CD14-positive monocyte (primary cell): ENCODE measurements around the gene ZNF488. TPM values are rescaled to one million over a fixed set of nuclear protein-coding genes. Genes with fewer than 3 reads are reported as not detected.

Experiments used
- DNase-seq, 3 donors: peaks; one replicate each; pipeline ENCODE4 v3.0.0-alpha.2; 2011 to 2022
- H2AFZ ChIP-seq: 2 replicates; pipeline ENCODE4 v1.6.0; 2012; ENCODE audit warnings: mild to moderate bottlenecking, low read depth, low read length, inconsistent platforms; ENCODE audit not compliant: insufficient read depth, poor library complexity, severe bottlenecking
- H3K27ac ChIP-seq, 2 donors: 1 replicate in 1 of 2; 2 replicates in 1 of 2; pipeline ENCODE4 v1.5.1; 2012 to 2013; ENCODE audit warnings: low read length in 2 of 2, control low read depth in 1 of 2, inconsistent platforms in 1 of 2, low read depth in 1 of 2, mild to moderate bottlenecking in 1 of 2
- H3K27me3 ChIP-seq, 2 donors: one replicate each; pipeline versions ENCODE4 v1.6.0 to v1.6.1; 2011 to 2013; ENCODE audit warnings: low read length in 2 of 2; ENCODE audit not compliant: control insufficient read depth in 2 of 2, insufficient read depth in 2 of 2
- H3K36me3 ChIP-seq, 2 donors: replicated peaks in 1 of 2; 1 replicate in 1 of 2; 2 replicates in 1 of 2; pipeline versions ENCODE4 v1.5.1 to v1.6.1; 2012 to 2013; ENCODE audit warnings: low read length in 2 of 2, control low read depth in 1 of 2, inconsistent platforms in 1 of 2, mild to moderate bottlenecking in 1 of 2; ENCODE audit not compliant: insufficient read depth in 2 of 2, control insufficient read depth in 1 of 2
- H3K4me1 ChIP-seq, 2 donors: 1 replicate in 1 of 2; 2 replicates in 1 of 2; pipeline versions ENCODE4 v1.5.1 to v1.6.1; 2012 to 2013; ENCODE audit warnings: low read length in 2 of 2, control low read depth in 1 of 2, inconsistent platforms in 1 of 2, mild to moderate bottlenecking in 1 of 2, moderate library complexity in 1 of 2; ENCODE audit not compliant: insufficient read depth in 2 of 2, control insufficient read depth in 1 of 2
- H3K4me2 ChIP-seq: replicated peaks from 2 replicates; pipeline ENCODE3; 2012; ENCODE audit warnings: low read length, moderate library complexity, mild to moderate bottlenecking; ENCODE audit not compliant: poor library complexity, severe bottlenecking; ENCODE audit errors: extremely low read depth
- H3K4me3 ChIP-seq, 3 experiments: fragments of 200-600 bp in 1 of 3; sonication (generic) in 1 of 3; replicated peaks in 1 of 3; 1 replicate in 2 of 3; 2 replicates in 1 of 3; pipeline ENCODE4 v1.5.1; 2011 to 2013; ENCODE audit warnings: low read length in 3 of 3, mild to moderate bottlenecking in 3 of 3, control low read depth in 2 of 3, low read depth in 2 of 3, inconsistent platforms in 1 of 3, moderate library complexity in 1 of 3
- H3K79me2 ChIP-seq: 2 replicates; pipeline ENCODE4 v1.6.0; 2012; ENCODE audit warnings: mild to moderate bottlenecking, control low read depth, inconsistent platforms, low read length, moderate library complexity; ENCODE audit not compliant: insufficient read depth
- H3K9ac ChIP-seq: 2 replicates; pipeline ENCODE4 v1.6.0; 2017; ENCODE audit warnings: low read length, mild to moderate bottlenecking; ENCODE audit not compliant: insufficient read depth, poor library complexity, severe bottlenecking
- H3K9me3 ChIP-seq, 2 donors: replicated peaks in 1 of 2; 1 replicate in 1 of 2; 2 replicates in 1 of 2; pipeline versions ENCODE4 v1.5.1 to v1.6.1; 2012 to 2013; ENCODE audit warnings: low read length in 2 of 2, control low read depth in 1 of 2; ENCODE audit not compliant: control insufficient read depth in 1 of 2, insufficient read depth in 1 of 2
- H4K20me1 ChIP-seq: 2 replicates; pipeline ENCODE4 v1.6.0; 2012; ENCODE audit warnings: mild to moderate bottlenecking, low read length, control low read depth, moderate library complexity; ENCODE audit not compliant: insufficient read depth
- H3K27ac Mint-ChIP-seq, 7 donors: one replicate each; pipeline ENCODE4 v1.8.0; 2020; ENCODE audit warnings: mild to moderate bottlenecking in 7 of 7, mixed read lengths in 7 of 7, moderate library complexity in 6 of 7, inconsistent platforms in 2 of 7
- H3K27me3 Mint-ChIP-seq, 3 donors: one replicate each; pipeline ENCODE4 v1.8.0; 2021 to 2022; ENCODE audit warnings: low read depth in 3 of 3, mild to moderate bottlenecking in 3 of 3, mixed read lengths in 3 of 3, moderate library complexity in 3 of 3, inconsistent platforms in 1 of 3
- H3K36me3 Mint-ChIP-seq, 2 donors: one replicate each; pipeline ENCODE4 v1.8.0; 2020; ENCODE audit warnings: mixed read lengths in 2 of 2, inconsistent platforms in 1 of 2, mild to moderate bottlenecking in 1 of 2
- H3K4me1 Mint-ChIP-seq: one replicate; pipeline ENCODE4 v1.8.0; 2020; ENCODE audit warnings: mild to moderate bottlenecking, mixed read lengths
- H3K4me3 Mint-ChIP-seq, 2 donors: one replicate each; pipeline ENCODE4 v1.8.0; 2020; ENCODE audit warnings: mild to moderate bottlenecking in 2 of 2, mixed read lengths in 2 of 2, moderate library complexity in 1 of 2
- H3K9me3 Mint-ChIP-seq, 7 donors: one replicate each; pipeline ENCODE4 v1.8.0; 2020 to 2022; ENCODE audit warnings: mixed read lengths in 7 of 7, mild to moderate bottlenecking in 6 of 7, moderate library complexity in 6 of 7, inconsistent platforms in 2 of 7
- WGBS: methylation state at CpG from one replicate; pipeline ENCODE4 v1.1.5; 2013; ENCODE audit warnings: missing lambda C conversion rate; ENCODE audit not compliant: insufficient coverage; 5-methylcytosine and 5-hydroxymethylcytosine counted together
- intact Hi-C, 2 donors: fragments of 100-400 bp; cut with micrococcal nuclease; formaldehyde crosslinking; loops; one replicate each; pipeline versions ENCODE4 v1.15.0 to v1.15.1; 2023
- polyA plus RNA-seq, 3 donors: library from polyadenylated mRNA; depleted of rRNA in 1 of 3; unstranded in 2 of 3; stranded (reverse) in 1 of 3; fragments of 300-500 nt in 2 of 3; fragments of >200 nt in 1 of 3; fragmentation: Illumina TruSeq in 2 of 3; gene quantifications; 1 replicate in 2 of 3; 2 replicates in 1 of 3; pipeline ENCODE4 v1.2.3, GENCODE V29; 2012 to 2021
- TF ChIP-seq, protein P1 (sequence below): fragments of 200-600 bp; IDR thresholded peaks from one replicate; pipeline ENCODE4 v1.8.0; 2022; ENCODE audit warnings: antibody characterized with exemption, mild to moderate bottlenecking

The ZNF488 gene
- polyA plus RNA-seq, 3 donors = not detected

GRCh38 chr10:47397256-47397655 lies 13.2 kb upstream of the ZNF488 start:
- Mint-ChIP-seq H3K4me3 (no peak overlapping the region), H3K27ac (no peak overlapping the region), H3K9me3 (peaks cover 0 to 2% (median 0%) of the 10 kb centered on the region in 7 donors), H3K4me1 (no peaks in the 10 kb centered on the region), H3K27me3 (peaks cover 7 to 22% (median 8%) of the 10 kb centered on the region in 3 donors), H3K36me3 (no peaks in the 10 kb centered on the region)
- no peaks in the 10 kb centered on the region for H3K4me1 ChIP-seq
- H3K79me2 ChIP-seq = no peaks in the 10 kb centered on the region
- intact Hi-C loops = no loop called here
- H3K9me3 ChIP-seq = no peaks in the 10 kb centered on the region
- H3K4me3 ChIP-seq = no peak overlapping the region
- TF ChIP-seq, protein P1, sequence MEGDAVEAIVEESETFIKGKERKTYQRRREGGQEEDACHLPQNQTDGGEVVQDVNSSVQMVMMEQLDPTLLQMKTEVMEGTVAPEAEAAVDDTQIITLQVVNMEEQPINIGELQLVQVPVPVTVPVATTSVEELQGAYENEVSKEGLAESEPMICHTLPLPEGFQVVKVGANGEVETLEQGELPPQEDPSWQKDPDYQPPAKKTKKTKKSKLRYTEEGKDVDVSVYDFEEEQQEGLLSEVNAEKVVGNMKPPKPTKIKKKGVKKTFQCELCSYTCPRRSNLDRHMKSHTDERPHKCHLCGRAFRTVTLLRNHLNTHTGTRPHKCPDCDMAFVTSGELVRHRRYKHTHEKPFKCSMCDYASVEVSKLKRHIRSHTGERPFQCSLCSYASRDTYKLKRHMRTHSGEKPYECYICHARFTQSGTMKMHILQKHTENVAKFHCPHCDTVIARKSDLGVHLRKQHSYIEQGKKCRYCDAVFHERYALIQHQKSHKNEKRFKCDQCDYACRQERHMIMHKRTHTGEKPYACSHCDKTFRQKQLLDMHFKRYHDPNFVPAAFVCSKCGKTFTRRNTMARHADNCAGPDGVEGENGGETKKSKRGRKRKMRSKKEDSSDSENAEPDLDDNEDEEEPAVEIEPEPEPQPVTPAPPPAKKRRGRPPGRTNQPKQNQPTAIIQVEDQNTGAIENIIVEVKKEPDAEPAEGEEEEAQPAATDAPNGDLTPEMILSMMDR = no peak
- no peak overlapping the region for H3K27ac ChIP-seq
- no peak overlapping the region for H3K9ac ChIP-seq
- no peak overlapping the region for H3K4me2 ChIP-seq
- DNase-seq = no peak
- no CpG with 5 or more reads among the region's 6 CpGs for WGBS
- no peak overlapping the region for H2AFZ ChIP-seq
- no peaks in the 10 kb centered on the region for H3K36me3 ChIP-seq
- H3K27me3 ChIP-seq = no peaks in the 10 kb centered on the region
- H4K20me1 ChIP-seq = no peaks in the 10 kb centered on the region

- H3K9ac ChIP-seq = no peak overlapping the region
- Mint-ChIP-seq H3K9me3 (peaks cover 0 to 2% (median 0%) of the 10 kb centered on the region in 7 donors), H3K27ac (no peak overlapping the region), H3K4me3 (no peak overlapping the region), H3K27me3 (peaks cover 7 to 22% (median 10%) of the 10 kb centered on the region in 3 donors), H3K36me3 (no peaks in the 10 kb centered on the region), H3K4me1 (no peaks in the 10 kb centered on the region)
- no peak overlapping the region for H2AFZ ChIP-seq
- H4K20me1 ChIP-seq = no peaks in the 10 kb centered on the region
- TF ChIP-seq, protein P1 = no peak
- no peak for DNase-seq
- intact Hi-C loops = no loop called here
- H3K4me2 ChIP-seq = no peak overlapping the region
- H3K9me3 ChIP-seq = no peaks in the 10 kb centered on the region
- H3K79me2 ChIP-seq = no peaks in the 10 kb centered on the region
- no peaks in the 10 kb centered on the region for H3K27me3 ChIP-seq
- no peak overlapping the region for H3K27ac ChIP-seq
- no peaks in the 10 kb centered on the region for H3K4me1 ChIP-seq
- H3K36me3 ChIP-seq = no peaks in the 10 kb centered on the region
- H3K4me3 ChIP-seq = no peak overlapping the region
These were observed 12.2 kb upstream of the ZNF488 start for GRCh38 chr10:47396311-47396717.
